MCF 10A (cell line): Measurements from ENCODE around the gene TRAPPC5. TPM values are rescaled to one million over a fixed set of nuclear protein-coding genes. Genes with fewer than 3 reads are reported as not detected.

ENCODE experiments used
- BruUV-seq: library from RNA; stranded (reverse); fragments of 400-500 nt; replicated peaks from 2 replicates; lab custom pipeline; 2021; lab: Mats Ljungman, UMichigan
- CTCF ChIA-PET: fragments of 300-600 bp; sonication (Branson Sonifier 250); formaldehyde crosslinking; extraction: SDS; loops from one replicate; lab custom pipeline; 2021; ENCODE audit warnings: antibody characterized with exemption, inconsistent platforms; lab: Yijun Ruan, JAX
- POLR2A ChIA-PET: fragments of 300-600, 350-650 bp; sonication (Branson Sonifier 250); formaldehyde crosslinking; extraction: SDS; loops from one replicate; lab custom pipeline; 2020; ENCODE audit warnings: antibody characterized with exemption, inconsistent platforms; lab: Yijun Ruan, JAX
- DNase-seq: peaks from one replicate; pipeline ENCODE4 v3.0.0-alpha.2; 2018; ENCODE audit not compliant: unreplicated experiment
- H3K27ac Mint-ChIP-seq: one replicate; pipeline ENCODE4 v1.8.0; 2022; ENCODE audit warnings: mild to moderate bottlenecking, low read depth, mixed read lengths; ENCODE audit not compliant: unreplicated experiment
- H3K27me3 Mint-ChIP-seq: one replicate; pipeline ENCODE4 v1.8.0; 2022; ENCODE audit warnings: mixed read lengths; ENCODE audit not compliant: insufficient read depth, unreplicated experiment
- H3K36me3 Mint-ChIP-seq: one replicate; pipeline ENCODE4 v1.8.0; 2022; ENCODE audit warnings: mild to moderate bottlenecking, moderate library complexity, mixed read lengths; ENCODE audit not compliant: insufficient read depth, unreplicated experiment
- H3K4me1 Mint-ChIP-seq: one replicate; pipeline ENCODE4 v1.8.0; 2022; ENCODE audit warnings: mixed read lengths; ENCODE audit not compliant: insufficient read depth, unreplicated experiment
- H3K4me3 Mint-ChIP-seq: one replicate; pipeline ENCODE4 v1.8.0; 2022; ENCODE audit warnings: mild to moderate bottlenecking, moderate library complexity, mixed read lengths; ENCODE audit not compliant: unreplicated experiment
- H3K9me3 Mint-ChIP-seq: one replicate; pipeline ENCODE4 v1.8.0; 2022; ENCODE audit warnings: mixed read lengths; ENCODE audit not compliant: unreplicated experiment
- CTCF ChIP-seq: fragments of 200-600 bp; IDR thresholded peaks from one replicate; pipeline ENCODE4 v1.8.0; 2022; ENCODE audit warnings: antibody characterized with exemption, mild to moderate bottlenecking; ENCODE audit not compliant: unreplicated experiment
- intact Hi-C: fragments of 100-400 bp; cut with micrococcal nuclease; formaldehyde crosslinking; loops from 2 replicates; pipeline ENCODE4 v1.14.1; 2022
- total RNA-seq: library from RNA; stranded (reverse); gene quantifications from 2 replicates; pipeline ENCODE4 v1.2.3, GENCODE V29; 2022

TRAPPC5 gene
- total RNA-seq, 1 experiment from 2014 or later: 123 TPM

GRCh38 chr19:7709932-7710460, 29.4 kb downstream of the TRAPPC5 start:
- Mint-ChIP-seq H3K36me3 (no peaks in the 10 kb centered on the region), H3K4me1 (no peaks in the 10 kb centered on the region), H3K4me3 (no peak overlapping the region), H3K27ac (no peak overlapping the region), H3K9me3 (no peaks in the 10 kb centered on the region), H3K27me3 (peaks cover 16% of the 10 kb centered on the region)
- CTCF ChIA-PET: no interaction called here
- POLR2A ChIA-PET: no interaction called here
- intact Hi-C loops: no loop called here
- no peak for TF ChIP-seq CTCF
- BruUV-seq: no TSS peak
- DNase-seq: no peak

- no peak for DNase-seq
- no TSS peak for BruUV-seq
- TF ChIP-seq CTCF: no peak
- peaks cover 16% of the 10 kb centered on the region for H3K27me3 Mint-ChIP-seq
- H3K9me3 Mint-ChIP-seq: no peaks in the 10 kb centered on the region
- POLR2A ChIA-PET: no interaction called here
- intact Hi-C loops: no loop called here
- H3K4me1 Mint-ChIP-seq: no peaks in the 10 kb centered on the region
- no peaks in the 10 kb centered on the region for H3K36me3 Mint-ChIP-seq
- H3K27ac Mint-ChIP-seq: no peak overlapping the region
- CTCF ChIA-PET: interaction anchor here (0.6 to 1.0 kb wide), 2 partner anchors 142 to 563 kb away, joined by 3 to 4 read pairs; no protein-coding TSS in a partner anchor
- no peak overlapping the region for H3K4me3 Mint-ChIP-seq
These were observed 30.0 kb downstream of the TRAPPC5 start for GRCh38 chr19:7710616-7711015.

DNA sequence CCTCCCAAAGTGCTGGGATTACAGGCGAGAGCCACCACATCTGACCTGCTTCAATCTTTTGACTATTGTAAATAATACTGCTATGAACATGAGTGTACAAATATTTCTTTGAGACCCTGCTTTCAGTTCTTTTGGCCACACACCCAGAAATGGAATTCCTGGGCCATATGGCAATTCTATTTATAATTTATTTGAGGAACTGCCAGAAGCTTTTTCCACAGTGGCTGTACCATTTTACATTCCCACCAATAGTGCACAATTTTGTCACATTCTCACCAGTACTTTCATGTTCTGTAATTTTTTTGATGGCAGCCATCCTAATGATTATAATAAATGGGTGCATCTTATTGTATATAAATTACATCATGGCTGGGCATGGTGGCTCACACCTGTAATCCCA, 35.0 kb downstream of the TRAPPC5 start:
- no peak overlapping the region for H3K4me3 Mint-ChIP-seq
- DNase-seq: no peak
- H3K27ac Mint-ChIP-seq: no peak overlapping the region
- H3K9me3 Mint-ChIP-seq: no peaks in the 10 kb centered on the region
- ChIA-PET CTCF (no interaction called here), POLR2A (no interaction called here)
- no peaks in the 10 kb centered on the region for H3K4me1 Mint-ChIP-seq
- no peak for TF ChIP-seq CTCF
- no TSS peak for BruUV-seq
- no peaks in the 10 kb centered on the region for H3K36me3 Mint-ChIP-seq
- no peaks in the 10 kb centered on the region for H3K27me3 Mint-ChIP-seq
- intact Hi-C loops: no loop called here

DNA sequence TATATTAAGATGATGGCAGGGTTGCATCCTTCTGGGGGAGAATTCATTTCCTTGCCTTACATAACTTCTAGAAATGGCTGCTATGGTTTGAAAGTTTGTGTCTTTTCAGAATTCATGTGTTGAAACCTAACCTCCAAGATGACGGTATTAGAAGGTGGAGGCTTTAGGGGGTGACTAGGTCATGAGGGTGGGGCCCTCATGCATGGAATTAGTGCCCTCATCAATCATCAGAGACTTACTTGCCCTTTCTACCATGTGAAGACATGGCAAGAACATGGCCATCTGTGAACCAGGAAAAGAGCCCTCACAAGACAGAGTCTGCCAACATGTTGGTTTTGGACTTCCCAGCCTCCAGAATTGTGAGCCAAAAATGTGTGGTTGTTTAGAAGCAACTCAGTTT, 36.1 kb downstream of the TRAPPC5 start:
- POLR2A ChIA-PET: no interaction called here
- intact Hi-C loops: no loop called here
- H3K4me3 Mint-ChIP-seq: no peak overlapping the region
- no peaks in the 10 kb centered on the region for H3K27me3 Mint-ChIP-seq
- no peaks in the 10 kb centered on the region for H3K4me1 Mint-ChIP-seq
- DNase-seq: no peak
- no peak overlapping the region for H3K27ac Mint-ChIP-seq
- no TSS peak for BruUV-seq
- no peaks in the 10 kb centered on the region for H3K9me3 Mint-ChIP-seq
- no peak for TF ChIP-seq CTCF
- H3K36me3 Mint-ChIP-seq: no peaks in the 10 kb centered on the region
- CTCF ChIA-PET: interaction anchor here (0.6 kb wide), 1 partner anchor 885 kb away, joined by 3 read pairs; no protein-coding TSS in a partner anchor
